Measurements from ENCODE around the gene PHACTR2.
A peak's percentile ranks its signal among the peaks of the same experiment; 100 is the strongest.
"Not testable (repeated sequence)": the region's sequence is repeated elsewhere in the genome, so short reads cannot be mapped to it uniquely, and the experiment has no call there.

Gene PHACTR2

DNA sequence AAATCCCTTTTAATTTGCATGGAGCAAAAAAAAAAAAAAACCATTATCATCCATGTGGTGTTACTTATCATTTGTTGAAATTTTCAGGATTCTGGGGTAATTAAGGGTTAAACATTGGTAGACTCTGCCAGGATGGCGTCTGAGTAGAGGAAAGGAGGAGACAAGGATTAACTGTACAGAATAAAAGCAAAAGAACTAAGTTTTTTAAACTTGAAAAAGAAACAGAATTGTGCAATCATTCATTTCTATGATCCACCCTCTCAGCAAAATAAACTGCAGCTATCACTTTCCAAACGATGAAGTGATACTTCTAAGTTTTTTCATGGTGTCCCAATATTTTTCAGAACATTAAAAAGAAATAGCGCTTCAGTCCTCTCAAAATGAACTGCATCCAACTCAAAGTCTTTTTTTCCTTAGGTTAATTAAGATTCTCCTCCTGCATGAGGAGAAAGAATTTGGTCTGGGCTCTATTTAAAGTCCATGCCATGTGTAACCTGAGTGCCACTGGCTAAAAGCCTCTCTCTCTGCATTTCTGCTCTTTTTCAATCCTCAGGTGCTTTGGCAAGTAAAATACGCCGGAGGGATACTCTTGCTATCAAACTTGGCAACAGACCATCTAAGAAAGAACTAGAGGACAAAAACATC lies 95.9 kb downstream of the PHACTR2 start:
- DNase-seq, result no peak

DNA sequence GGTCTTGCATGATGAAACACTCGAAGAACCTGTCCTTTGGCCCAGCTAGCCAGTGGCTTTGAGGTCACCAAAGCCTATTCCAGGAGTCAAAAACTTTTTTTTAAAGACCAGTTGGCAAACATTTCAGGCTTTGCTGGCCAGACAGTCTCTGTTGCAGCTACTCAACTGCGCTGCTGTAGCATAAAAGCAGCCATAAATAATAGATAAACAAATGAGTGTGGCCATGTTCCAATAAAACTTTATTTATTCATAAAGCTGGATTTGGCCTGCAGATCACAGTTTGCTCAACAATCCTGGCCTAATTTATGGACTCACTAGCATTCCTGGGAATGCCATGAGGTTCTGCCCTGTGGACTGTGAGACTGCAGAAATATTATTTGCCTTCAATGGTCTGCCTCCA lies 96.6 kb downstream of the PHACTR2 start:
- no peak for DNase-seq

DNA sequence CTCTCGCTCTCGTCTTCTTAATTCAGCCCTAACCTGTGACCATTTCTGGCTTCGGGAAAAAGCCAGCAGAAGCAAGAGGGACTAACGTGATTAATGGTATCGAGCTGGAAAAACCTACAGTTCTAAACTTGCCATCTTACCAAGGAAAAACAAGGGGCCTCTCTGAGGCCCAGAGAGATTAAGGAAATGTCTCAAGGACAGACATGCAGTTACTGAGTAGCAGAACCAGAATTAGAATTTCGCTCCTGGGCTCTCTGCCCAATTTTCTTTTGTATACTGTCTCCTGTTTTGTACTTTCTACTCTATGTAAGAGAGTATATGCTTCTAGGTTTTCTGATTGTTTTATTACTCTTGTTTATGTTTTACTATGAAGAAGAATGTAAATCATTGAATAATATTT lies 97.6 kb downstream of the PHACTR2 start:
- no peak for DNase-seq

DNA sequence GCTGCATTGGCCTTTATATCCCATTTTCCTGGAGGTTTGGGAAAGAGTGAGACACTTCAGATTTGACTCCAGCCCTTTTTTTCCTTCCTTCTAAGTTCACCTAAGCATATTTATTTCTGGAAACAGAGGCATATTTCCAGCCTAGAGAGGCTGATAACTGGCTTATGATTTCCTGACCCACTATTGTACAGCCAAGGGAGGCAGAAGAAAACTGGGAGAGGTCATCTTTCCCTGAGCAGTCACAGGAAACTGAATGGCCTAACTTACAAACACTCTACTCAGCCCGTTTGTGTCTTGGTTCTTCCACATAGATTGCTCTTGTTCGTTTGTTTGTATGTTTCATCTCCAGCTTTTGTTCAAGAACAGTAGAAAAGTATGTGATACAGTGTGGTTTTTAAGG lies 101.2 kb downstream of the PHACTR2 start:
- no peak for DNase-seq

DNA sequence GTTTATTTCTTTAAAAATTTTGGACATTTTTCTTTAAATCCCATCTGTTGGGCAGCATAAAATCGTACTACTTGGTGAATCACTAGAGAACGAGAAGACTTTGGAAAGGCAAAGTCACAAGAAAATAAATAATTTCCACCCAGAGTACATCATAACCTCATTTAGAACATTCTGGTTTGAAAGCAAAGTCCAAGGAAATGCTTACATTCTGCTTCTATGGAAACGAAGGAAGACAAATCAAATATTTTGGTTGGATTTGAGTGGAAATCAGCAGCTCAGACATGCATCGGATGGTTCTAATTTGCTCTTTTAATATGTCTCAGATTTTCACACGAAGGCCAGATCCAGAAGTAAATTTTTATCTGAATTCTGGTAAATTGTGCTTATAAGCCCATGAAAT lies 104.7 kb downstream of the PHACTR2 start:
- DNase-seq, result no peak

DNA sequence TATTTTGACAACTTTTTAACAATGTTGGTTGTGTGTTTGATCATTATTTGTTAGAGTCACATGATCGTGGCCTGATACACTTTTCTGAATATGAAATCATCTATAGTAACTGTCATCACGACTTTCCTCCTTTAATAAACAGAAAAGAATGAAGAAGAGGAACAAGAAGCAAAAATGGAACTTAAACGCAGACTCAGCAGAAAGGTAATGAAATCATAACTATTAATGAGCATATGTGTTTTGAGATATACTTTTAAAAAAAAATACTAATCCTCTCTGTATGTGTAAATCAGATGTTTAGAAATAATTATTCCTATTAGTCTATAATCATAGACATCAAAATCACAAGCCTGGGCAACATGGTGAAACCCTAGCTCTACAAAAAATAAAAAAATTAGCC lies 105.3 kb downstream of the PHACTR2 start:
- DNase-seq, result no peak

DNA sequence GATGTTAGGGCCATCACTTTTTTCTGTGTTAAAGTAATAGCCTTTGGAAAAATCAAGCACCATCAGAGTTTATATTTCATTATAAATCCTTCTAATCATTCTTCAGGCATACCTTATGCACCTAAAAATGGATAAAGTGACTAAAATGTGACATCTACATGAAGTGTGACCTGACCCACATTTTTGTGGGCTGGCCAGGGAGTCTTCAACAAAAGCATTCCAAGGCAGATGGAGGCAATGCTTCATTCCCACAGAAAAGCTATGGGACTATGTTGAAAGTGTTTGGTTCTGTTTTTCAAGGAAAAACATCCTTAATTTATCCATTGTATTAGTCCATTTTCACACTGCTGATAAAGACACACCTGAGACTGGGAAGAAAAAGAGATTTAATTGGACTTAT lies 106.6 kb downstream of the PHACTR2 start:
- no peak for DNase-seq

DNA sequence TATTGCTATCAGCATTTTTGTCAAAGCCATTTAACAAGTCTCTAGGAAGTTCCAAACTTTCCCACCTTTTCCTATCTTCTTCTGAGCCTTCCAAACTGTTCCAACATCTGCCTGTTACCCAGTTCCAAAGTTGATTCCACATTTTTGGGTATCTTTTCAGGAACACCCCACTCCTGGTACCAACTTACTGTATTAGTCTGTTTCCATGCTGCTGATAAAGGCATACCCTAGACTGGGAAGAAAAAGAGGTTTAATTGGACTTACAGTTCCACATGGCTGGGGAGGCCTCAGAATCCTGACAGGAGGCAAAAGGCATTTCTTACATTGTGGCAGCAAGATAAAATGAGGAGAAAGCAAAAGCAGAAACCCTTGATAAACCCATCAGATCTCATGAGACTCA lies 108.6 kb downstream of the PHACTR2 start:
- DNase-seq, result not testable (repeated sequence)

DNA sequence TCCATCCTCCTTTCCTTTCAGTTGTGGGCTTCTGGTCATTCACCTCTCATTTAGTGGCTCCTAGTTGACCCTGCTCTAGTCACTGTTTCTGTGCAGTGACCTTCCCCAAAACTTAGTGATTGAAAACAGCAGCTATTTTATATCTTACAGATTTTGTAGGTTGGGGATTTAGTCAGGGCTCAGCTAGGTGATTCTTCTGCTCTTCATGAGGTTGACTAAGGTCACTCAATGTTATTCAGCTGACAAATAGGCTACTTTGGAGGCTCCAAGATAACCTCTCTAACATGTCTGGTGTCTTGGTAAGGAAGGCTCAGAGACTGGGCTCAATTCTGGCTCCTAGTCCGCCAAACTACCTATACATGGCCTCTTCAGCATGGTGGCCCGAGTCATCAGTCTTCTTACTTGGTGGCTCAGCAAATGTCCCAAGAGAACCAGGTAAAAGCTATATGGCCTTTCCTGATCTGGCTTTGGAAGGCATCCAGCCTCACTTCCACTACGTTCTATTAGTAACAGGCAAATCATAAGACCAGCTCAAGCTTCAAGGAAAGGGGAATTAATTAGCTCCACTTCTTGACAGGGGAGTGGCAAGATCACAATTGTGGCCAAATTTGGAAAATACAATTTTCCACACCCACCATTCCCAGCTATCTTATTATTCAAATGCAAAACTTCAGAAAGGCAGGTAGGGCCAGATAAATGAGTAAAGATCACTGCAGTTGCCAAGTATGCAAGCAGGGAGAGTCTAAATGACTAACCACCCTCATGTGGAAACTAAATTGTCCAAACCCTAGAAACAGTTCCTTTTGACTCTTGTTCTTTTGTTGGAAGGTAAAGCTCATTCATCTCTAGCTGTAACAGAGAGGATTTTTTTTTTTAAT lies 114.9 kb downstream of the PHACTR2 start:
- no peak for DNase-seq

DNA sequence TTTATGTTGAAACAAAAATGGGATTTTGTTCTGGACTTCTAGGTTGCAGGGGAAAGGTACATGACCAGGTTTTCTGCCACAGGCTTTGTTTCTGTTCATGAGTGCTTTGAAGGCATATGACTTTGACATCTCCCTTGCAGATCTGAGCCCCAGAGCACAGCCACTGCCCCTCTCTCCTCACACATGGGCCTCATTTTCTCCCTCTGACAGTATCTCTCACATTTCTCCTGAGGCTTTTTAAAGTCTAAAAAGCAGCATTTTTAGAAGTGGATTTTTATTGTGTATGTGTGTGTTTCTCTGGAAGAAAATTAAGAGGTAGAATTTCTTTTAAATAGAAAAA lies 115.5 kb downstream of the PHACTR2 start:
- no peak for DNase-seq

DNA sequence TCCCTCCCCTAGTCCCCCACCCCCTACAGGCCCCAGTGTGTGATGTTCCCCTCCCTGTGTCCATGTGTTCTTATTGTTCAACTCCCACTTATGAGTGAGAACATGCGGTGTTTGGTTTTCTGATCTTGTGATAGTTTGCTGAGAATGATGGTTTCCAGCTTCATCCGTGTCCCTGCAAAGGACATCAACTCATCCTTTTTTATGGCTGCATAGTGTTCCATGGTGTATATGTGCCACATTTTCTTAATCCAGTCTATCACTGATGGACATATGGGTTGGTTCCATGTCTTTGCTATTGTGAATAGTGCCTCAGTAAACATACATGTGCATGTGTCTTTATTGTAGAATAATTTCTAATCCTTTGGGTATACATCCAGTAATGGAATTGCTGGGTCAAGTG lies 118.8 kb downstream of the PHACTR2 start:
- DNase-seq, result not testable (repeated sequence)

DNA sequence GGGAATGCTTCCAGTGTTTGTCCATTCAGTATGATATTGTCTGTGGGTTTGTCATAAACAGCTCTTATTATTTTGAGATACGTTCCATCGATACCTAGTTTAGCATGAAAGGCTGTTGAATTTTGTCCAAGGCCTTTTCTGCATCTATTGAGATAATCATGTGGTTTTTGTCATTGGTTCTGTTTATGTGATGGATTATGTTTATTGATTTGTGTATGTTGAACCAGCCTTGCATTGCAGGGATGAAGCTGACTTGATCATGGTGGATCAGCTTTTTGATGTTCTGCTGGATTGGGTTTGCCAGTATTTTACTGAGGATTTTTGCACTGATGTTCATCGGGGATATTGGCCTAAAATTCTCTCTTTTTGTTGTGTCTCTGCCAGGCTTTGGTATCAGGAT lies 120.7 kb downstream of the PHACTR2 start:
- not testable (repeated sequence) for DNase-seq

DNA sequence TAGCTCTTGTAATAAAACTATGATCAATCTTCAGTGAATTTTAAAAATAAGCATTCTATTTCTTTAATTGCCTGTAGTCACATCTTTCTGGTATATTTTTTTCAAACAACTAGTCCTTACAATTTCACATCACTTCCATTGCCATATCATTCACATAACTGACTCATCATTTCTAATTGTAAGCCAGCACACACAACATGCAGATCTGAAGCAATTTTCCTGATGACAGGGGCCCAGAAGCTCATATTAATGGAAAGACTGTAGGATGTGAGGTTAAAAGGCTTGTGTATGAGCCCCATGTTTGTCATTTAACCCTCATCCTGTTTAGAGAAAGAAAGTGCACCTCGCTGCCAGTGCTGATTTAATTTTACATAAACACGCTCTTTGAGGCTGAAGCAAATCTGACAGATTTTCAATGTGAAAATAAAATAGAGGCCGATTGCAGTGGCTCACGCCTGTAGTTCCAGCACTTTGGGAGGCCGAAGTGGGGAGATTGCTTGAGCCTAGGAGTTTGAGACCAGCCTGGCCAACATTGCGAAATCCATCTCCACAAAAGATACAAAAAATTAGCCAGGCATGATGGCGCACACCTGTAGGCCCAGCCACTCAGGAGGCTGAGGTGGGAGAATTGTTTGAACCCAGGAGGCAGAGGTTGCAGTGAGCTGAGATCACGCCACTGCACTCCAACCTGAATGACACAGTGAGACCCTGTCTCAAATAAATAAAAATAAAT lies 125.2 kb downstream of the PHACTR2 start:
- no peak for DNase-seq

DNA sequence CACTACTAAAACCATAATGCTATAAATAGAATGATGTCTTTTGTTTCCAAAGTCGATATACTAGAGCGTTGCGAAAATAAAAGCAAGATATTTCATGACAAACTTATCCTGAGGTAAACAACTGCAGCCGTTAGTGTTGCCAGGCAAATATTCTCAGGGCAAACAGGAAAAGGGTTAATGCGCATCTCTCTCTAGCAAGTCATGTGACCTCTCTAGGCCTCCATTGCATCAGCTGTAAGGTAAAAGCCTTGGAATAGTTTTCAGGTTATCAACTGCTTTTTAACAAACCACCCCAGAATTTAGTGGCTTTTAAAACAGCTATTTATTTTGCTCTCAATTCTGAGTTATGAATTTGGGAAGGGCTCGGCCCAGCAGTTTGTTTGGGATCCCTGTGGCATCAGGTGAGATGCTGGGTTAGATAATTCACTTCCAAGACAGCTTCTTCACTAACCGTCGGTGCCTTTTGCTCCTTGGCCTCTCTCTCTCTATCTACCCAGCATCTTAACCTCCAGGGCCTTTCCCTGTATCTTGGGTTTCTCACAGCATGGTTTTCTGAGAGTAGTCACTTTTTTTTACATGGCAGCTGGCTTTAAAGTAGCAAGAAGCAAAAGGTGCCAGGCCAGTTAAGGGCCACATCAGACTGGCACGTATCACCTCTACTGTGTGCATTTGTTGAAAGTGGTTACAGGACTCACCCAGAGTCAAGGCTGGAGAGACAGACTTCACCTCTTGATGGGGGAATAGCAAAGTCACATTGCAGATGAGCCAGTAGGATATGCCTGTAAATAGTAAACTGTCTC lies 126.2 kb downstream of the PHACTR2 start:
- DNase-seq, result no peak

DNA sequence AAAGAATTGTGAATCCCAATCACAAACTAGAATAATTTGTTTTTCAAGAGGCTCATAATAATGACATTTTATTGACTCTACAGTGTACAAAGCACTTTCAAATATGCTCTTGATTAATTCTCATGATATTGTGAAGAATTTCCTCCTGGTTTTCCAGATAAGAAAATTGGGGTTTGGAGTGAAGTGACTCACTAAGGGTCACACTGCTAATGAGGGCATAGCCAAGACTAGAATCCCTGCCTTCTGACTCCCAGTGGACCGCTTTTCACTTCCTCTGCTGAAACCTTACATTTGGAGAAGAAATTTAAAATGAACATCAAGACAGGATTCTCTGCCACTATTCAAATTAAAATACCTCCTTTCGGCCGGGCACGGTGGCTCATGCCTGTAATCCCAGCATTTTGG lies 127.1 kb downstream of the PHACTR2 start:
- peak; percentile 35 for DNase-seq

DNA sequence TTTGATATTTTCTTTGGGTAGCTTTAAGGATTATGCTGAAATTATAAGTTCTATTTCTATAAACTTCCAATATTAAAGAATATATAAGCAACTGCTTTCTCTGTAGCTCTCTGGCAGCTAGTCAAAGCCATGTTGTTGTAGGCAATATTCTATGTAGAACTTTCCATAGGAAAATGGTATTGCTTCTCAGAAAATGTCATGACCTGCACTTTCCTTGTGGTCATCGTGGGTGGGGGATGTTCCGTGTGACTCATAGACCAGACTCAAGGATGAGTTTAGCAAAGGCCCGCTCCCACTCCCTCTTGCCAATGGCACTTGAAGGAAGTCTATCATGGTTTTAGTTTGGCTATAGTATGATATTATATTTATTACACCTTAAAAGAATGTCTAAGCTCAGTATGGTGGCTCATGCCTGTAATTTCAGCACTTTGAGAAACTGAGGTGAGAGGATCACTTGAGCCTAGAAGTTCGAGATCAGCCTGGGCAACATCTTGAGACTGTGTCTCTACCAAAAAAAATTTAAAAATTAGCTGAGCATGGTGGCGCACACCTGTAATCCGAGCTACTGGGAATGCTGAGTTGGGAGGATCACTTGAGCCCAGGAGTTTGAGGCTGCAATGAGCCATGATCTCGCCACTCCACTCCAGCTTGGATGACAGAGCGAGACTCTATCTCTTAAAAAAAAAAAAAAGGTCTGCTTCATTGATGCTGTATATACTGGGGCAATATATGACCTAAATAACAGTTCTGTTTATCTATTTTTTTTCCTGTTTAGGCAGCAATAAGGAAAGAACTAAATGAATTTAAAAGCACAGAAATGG lies 128.7 kb downstream of the PHACTR2 start:
- peak; percentile 82 for DNase-seq

DNA sequence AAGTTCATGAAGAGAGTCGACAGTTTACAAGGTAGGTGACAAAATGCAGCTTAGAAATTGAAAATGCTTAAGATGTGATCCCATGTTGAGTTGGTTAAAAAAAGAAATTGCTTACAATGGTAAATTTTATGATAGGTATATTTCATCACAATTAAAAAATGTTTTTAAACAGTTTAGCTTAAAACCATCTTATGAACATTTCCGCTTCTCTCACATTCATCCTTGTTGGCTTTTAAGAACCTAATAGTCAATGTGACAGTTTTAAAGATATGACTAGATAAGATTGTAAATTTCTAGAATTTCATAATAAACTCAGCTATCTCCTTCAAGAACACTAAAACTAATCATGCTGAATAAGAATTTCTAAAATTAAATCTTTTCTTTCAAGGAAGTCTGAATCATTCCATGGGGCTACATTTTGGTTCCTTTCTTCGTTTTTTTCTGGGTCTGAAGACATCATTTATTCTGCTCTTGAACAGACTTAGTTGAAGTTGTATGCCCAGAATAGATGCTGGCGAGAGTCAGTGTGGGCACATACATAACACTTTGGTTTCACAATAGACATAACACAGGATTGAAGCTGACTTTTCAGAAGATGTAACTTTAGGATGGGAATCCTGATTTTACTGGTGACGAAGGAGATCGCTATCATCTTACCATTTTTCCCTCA lies 129.5 kb downstream of the PHACTR2 start:
- DNase-seq, result no peak

DNA sequence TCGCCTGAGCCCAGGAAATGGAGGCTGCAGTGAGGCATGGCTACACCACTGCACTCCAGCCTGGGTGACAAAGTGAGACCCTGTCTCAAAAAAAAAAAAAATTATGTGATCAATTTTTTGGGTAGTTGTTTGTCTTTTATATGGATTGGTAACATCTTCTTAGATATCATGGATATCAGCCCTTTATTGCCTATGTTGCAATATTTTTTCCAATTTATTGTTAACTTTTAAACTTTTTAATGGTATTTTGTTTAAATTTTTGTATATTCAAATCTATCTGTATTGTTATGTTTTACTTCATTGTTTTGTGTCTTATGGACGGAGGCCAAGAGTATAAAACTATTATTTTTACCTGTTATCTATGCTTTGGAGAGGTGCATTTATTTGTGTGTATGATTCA lies 133.0 kb downstream of the PHACTR2 start:
- DNase-seq, result no peak

DNA sequence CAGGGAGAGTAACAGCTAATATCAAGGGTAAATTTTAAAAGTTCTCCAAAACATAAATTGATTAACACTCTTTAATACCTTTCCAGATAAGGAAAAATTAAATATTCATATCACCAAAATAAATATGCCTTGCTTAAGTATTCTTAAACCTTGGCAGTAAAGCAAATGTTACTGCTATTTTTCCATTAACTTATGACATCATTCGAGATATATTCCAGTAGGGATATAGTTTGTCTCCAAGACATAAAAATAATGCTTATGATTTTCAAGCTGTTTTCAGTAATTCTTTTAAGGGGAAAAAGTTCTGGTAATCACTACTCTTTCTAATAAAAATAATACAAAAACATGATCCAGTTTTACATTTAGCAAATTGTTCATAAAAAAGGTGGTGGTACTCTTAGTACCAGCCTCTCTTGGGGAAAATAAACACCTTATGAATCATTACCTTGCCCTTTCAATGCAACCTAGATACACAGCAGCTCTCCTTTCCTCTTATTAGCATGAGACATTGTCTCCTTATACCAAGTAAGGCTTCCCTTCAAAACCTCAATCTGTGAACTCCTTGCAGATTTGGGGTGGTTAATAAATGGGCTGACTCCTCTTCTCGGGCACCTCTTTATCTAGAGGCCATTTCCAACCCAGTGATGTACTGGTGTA lies 133.9 kb downstream of the PHACTR2 start:
- no peak for DNase-seq

DNA sequence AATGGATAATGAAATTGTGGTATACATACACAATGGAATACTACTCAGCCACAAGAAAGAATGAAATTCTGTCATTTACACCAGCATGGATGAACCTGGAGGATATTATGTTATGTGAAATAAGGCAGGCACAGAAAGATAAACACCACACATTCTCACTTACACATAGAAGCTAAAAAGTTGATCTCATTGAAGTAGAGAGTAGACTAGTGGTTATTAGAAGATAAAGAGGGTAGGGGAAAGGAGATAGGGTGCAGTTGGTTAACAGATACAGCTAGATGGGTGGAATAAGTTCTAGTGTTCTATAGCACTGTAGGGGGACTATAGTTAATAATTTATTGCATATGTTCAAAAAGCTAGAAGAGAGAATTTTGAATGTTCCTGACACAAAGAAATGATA lies 139.9 kb downstream of the PHACTR2 start:
- no peak for DNase-seq

DNA sequence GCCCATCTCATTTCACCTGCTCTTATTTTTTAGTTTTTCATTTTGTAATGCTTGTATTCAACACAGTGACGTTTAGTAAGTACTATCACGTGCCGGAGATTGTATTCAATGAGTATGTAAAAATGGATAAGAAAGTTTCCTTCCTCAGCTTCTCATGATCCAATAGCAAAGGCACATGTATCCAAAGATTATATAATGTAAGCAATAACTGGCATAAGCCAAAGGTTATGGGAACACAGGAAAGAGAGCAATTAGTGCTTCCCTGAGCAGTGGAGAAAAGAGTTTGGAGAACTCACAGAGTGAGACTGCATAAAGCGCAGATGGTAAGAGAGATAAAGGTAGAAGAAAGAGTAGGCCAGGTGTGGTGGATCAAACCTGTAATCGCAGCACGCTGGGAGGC lies 143.6 kb downstream of the PHACTR2 start:
- DNase-seq, result no peak
